NCI-H1105 (cell line): ENCODE results near the gene NEXMIF.
"Not testable (repeated sequence)": the region's sequence is repeated elsewhere in the genome, so short reads cannot be mapped to it uniquely, and the experiment has no call there.

Source experiments
- DNase-seq: peaks from one replicate; lab custom pipeline; 2025; lab: John Stamatoyannopoulos, UW

The NEXMIF gene

GRCh38 chrX:74788545-74789086 lies 136.6 kb downstream of the NEXMIF start:
- no peak for DNase-seq

GRCh38 chrX:74784629-74785028 lies 140.6 kb downstream of the NEXMIF start:
- DNase-seq, result no peak

- DNase-seq, result no peak
These were observed 143.7 kb downstream of the NEXMIF start for GRCh38 chrX:74781507-74782034.

- DNase-seq, result no peak
These were observed 146.1 kb downstream of the NEXMIF start for GRCh38 chrX:74779175-74779574.

- DNase-seq, result no peak
These were observed 150.3 kb downstream of the NEXMIF start for GRCh38 chrX:74774988-74775387.

- no peak for DNase-seq
These were observed 188.8 kb downstream of the NEXMIF start for GRCh38 chrX:74736450-74736849.

GRCh38 chrX:74705269-74705668 lies 220.0 kb downstream of the NEXMIF start:
- no peak for DNase-seq

- DNase-seq, result not testable (repeated sequence)
These were observed 223.9 kb downstream of the NEXMIF start for GRCh38 chrX:74701343-74701742.

GRCh38 chrX:74684466-74684865 lies 240.8 kb downstream of the NEXMIF start:
- no peak for DNase-seq
